Psoas muscle (tissue), 8 donors: ENCODE data around the gene MRPS27. TPM values are rescaled to one million over a fixed set of nuclear protein-coding genes. Genes with fewer than 3 reads are reported as not detected.

Source experiments
- ATAC-seq, 4 donors: fragments of 200-7000 bp; cut with Tn5 transposase; one replicate each; pipeline ENCODE4 v1.9.1; 2020; ENCODE audit warnings: moderate library complexity in 3 of 4, mild to moderate bottlenecking in 2 of 4
- DNase-seq, 2 donors: peaks; one replicate each; pipeline ENCODE4 v3.0.0-alpha.2; 2020
- H3K27ac ChIP-seq: fragments of 200-600 bp; one replicate; pipeline ENCODE4 v1.8.0; 2022
- H3K27me3 ChIP-seq, 3 donors: fragments of 200-600 bp in 1 of 3; one replicate each; pipeline versions ENCODE4 v1.6.1 to v1.8.0; 2013 to 2022; ENCODE audit warnings: low read length in 2 of 3, mild to moderate bottlenecking in 2 of 3, moderate library complexity in 1 of 3; ENCODE audit not compliant: insufficient read depth in 3 of 3
- H3K36me3 ChIP-seq, 2 donors: fragments of 200-600 bp in 1 of 2; one replicate each; pipeline versions ENCODE4 v1.6.1 to v1.8.0; 2013 to 2022; ENCODE audit warnings: low read depth in 1 of 2, mild to moderate bottlenecking in 1 of 2, moderate library complexity in 1 of 2; ENCODE audit not compliant: insufficient read depth in 1 of 2
- H3K4me1 ChIP-seq: fragments of 200-600 bp; one replicate; pipeline ENCODE4 v1.8.0; 2022
- H3K4me3 ChIP-seq: fragments of 200-600 bp; one replicate; pipeline ENCODE4 v1.8.0; 2022; ENCODE audit warnings: mild to moderate bottlenecking
- H3K9me3 ChIP-seq: fragments of 200-600 bp; one replicate; pipeline ENCODE4 v1.8.0; 2022
- CTCF ChIP-seq: fragments of 200-600 bp; IDR thresholded peaks from one replicate; pipeline ENCODE4 v1.8.0; 2022; ENCODE audit warnings: antibody characterized with exemption
- WGBS, 3 donors: extraction: QIAGEN DNeasy Blood & Tissue Kit; methylation state at CpG; one replicate each; pipeline versions ENCODE4 v1.1.6 to v1.1.7; 2013; 5-methylcytosine and 5-hydroxymethylcytosine counted together
- intact Hi-C, 2 donors: fragments of 100-400 bp; cut with DNase I; formaldehyde crosslinking; loops; one replicate each; pipeline versions ENCODE4 v1.11.0 to v1.14.2; 2022
- polyA plus RNA-seq, 3 donors: library from polyadenylated mRNA; stranded (reverse); fragments of 200-250 nt; gene quantifications; one replicate each; pipeline ENCODE4 v1.2.3, GENCODE V29; 2013
- total RNA-seq, 4 donors: library from RNA; stranded (reverse); fragmentation: NEBNext Ultra II Directional in 2 of 4; extraction: Animal tissue kit (Norgen Biotek cat#: 25700) in 2 of 4; gene quantifications; one replicate each; pipeline versions ENCODE4 v1.2.1 to v1.2.4, GENCODE V29; 2021 to 2023
- donor health status: healthy with polysubstance abuse.
- donor health status: DM: no; HTN: no; CAD: no; lungs with moderate emphysema.
- donor health status: Bipolar disorder and iron deficiency.
- donor health status: healthy.
- donor health status: DM: yes; HTN: yes; CAD: no.
- donor health status: DM: no; HTN: no; CAD: no.
- donor health status: DM: no; HTN: no; CAD: no.
- donor health status: DM: yes; HTN: yes; CAD: no.

The MRPS27 gene
- total and polyA plus RNA-seq, 7 donors, result 34.9 to 76.9 (median 55.5) TPM

- DNase-seq (no peak), ATAC-seq (peak; percentile 50 to 62 (median 60))
- no peaks in the 10 kb centered on the region for H3K27me3 ChIP-seq
- 94 to 97% (median 95%) methylated on average over 2 of the region's 2 CpGs for WGBS, 3 donors
- peak; percentile 37 for TF ChIP-seq CTCF
- no peaks in the 10 kb centered on the region for H3K9me3 ChIP-seq
- H3K4me1 ChIP-seq, result peaks cover 30% of the 10 kb centered on the region
- H3K27ac ChIP-seq, result no peak overlapping the region
- intact Hi-C loops, result no loop called here
- H3K36me3 ChIP-seq, result no peaks in the 10 kb centered on the region
- no peak overlapping the region for H3K4me3 ChIP-seq
Observed at GRCh38 chr5:72244862-72245371, 75.1 kb downstream of the MRPS27 start.

- no peak overlapping the region for H3K27ac ChIP-seq
- 88 to 96% (median 92%) methylated on average over 2 of the region's 2 CpGs for WGBS, 3 donors
Observed at GRCh38 chr5:72243706-72244105, 76.3 kb downstream of the MRPS27 start.

GRCh38 chr5:72242796-72243475 is 77.1 kb downstream of the MRPS27 start:
- no peak for DNase-seq
- H3K27ac ChIP-seq, result no peak overlapping the region
- WGBS, 3 donors, result 93 to 96% (median 95%) methylated on average over 7 of the region's 7 CpGs
- no peaks in the 10 kb centered on the region for H3K9me3 ChIP-seq
- peaks cover 0 to 2% of the 10 kb centered on the region in 2 donors for H3K36me3 ChIP-seq
- intact Hi-C loops, result no loop called here
- no peak overlapping the region for H3K4me3 ChIP-seq
- peaks cover 20% of the 10 kb centered on the region for H3K4me1 ChIP-seq
- TF ChIP-seq CTCF, result no peak
- no peaks in the 10 kb centered on the region for H3K27me3 ChIP-seq
- ATAC-seq, result no peak

More at GRCh38 chr5:72243706-72244105, 76.3 kb downstream of the MRPS27 start:
- no peak for TF ChIP-seq CTCF
- Histone ChIP-seq H3K4me1 (peaks cover 28% of the 10 kb centered on the region), H3K9me3 (no peaks in the 10 kb centered on the region), H3K4me3 (no peak overlapping the region), H3K27me3 (no peaks in the 10 kb centered on the region), H3K36me3 (no peaks in the 10 kb centered on the region)
- DNase-seq (no peak), ATAC-seq (no peak)
- intact Hi-C loops, result no loop called here

- intact Hi-C loops, result no loop called here
- no peaks in the 10 kb centered on the region for H3K9me3 ChIP-seq
- H3K27ac ChIP-seq, result no peak overlapping the region
- DNase-seq, result no peak
- 80 to 86% (median 82%) methylated on average over 5 of the region's 5 CpGs for WGBS, 3 donors
- H3K27me3 ChIP-seq, result no peaks in the 10 kb centered on the region
- TF ChIP-seq CTCF, result no peak
- H3K4me3 ChIP-seq, result no peak overlapping the region
- no peak for ATAC-seq
- H3K4me1 ChIP-seq, result peaks cover 8% of the 10 kb centered on the region
- H3K36me3 ChIP-seq, result peaks cover 0 to 17% of the 10 kb centered on the region in 2 donors
Observed at GRCh38 chr5:72241346-72242003, 78.6 kb downstream of the MRPS27 start.
